RPMI8226 (cell line): ENCODE data around the gene STRAP.

Experiments
- DNase-seq: peaks from one replicate; pipeline ENCODE4 v3.0.0-alpha.2; 2015

Gene STRAP

GRCh38 chr12:15882118-15882971 is at the start of gene STRAP:
TSS of gene STRAP (plus strand) at chr12:15882387. CDS start at chr12:15882708, 321 bp downstream.
- peak; percentile 97 for DNase-seq

- no peak for DNase-seq
Observed at GRCh38 chr12:15834575-15834974, 47.6 kb upstream of the STRAP start.

- DNase-seq: no peak
Observed at GRCh38 chr12:15837141-15837790, 44.9 kb upstream of the STRAP start.

- no peak for DNase-seq
Observed at GRCh38 chr12:15839041-15839440, 43.1 kb upstream of the STRAP start.

- no peak for DNase-seq
Observed at GRCh38 chr12:15839682-15840081, 42.5 kb upstream of the STRAP start.

GRCh38 chr12:15842108-15842507 is 40.1 kb upstream of the STRAP start:
- DNase-seq: no peak

- no peak for DNase-seq
Observed at GRCh38 chr12:15846887-15847286, 35.3 kb upstream of the STRAP start.

- DNase-seq: no peak
Observed at GRCh38 chr12:15848606-15849005, 33.6 kb upstream of the STRAP start.

- no peak for DNase-seq
Observed at GRCh38 chr12:15851045-15851620, 31.1 kb upstream of the STRAP start.

- DNase-seq: no peak
Observed at GRCh38 chr12:15851919-15852318, 30.3 kb upstream of the STRAP start.

GRCh38 chr12:15852383-15852782 is 29.8 kb upstream of the STRAP start:
- DNase-seq: no peak

GRCh38 chr12:15853877-15854276 is 28.3 kb upstream of the STRAP start:
- no peak for DNase-seq

GRCh38 chr12:15854916-15855315 is 27.3 kb upstream of the STRAP start:
- no peak for DNase-seq

GRCh38 chr12:15855646-15856045 is 26.5 kb upstream of the STRAP start:
- no peak for DNase-seq

- DNase-seq: peak; percentile 70
Observed at GRCh38 chr12:15856097-15856982, 25.8 kb upstream of the STRAP start.

- DNase-seq: no peak
Observed at GRCh38 chr12:15858353-15858752, 23.8 kb upstream of the STRAP start.

GRCh38 chr12:15859116-15859515 is 23.1 kb upstream of the STRAP start:
- DNase-seq: no peak

- no peak for DNase-seq
Observed at GRCh38 chr12:15861404-15861803, 20.8 kb upstream of the STRAP start.

- no peak for DNase-seq
Observed at GRCh38 chr12:15862840-15863239, 19.3 kb upstream of the STRAP start.

- no peak for DNase-seq
Observed at GRCh38 chr12:15863372-15863771, 18.8 kb upstream of the STRAP start.

- peak; percentile 52 for DNase-seq
Observed at GRCh38 chr12:15863984-15864383, 18.2 kb upstream of the STRAP start.

GRCh38 chr12:15868186-15868585 is 14.0 kb upstream of the STRAP start:
- no peak for DNase-seq

- DNase-seq: no peak
Observed at GRCh38 chr12:15873556-15873955, 8.6 kb upstream of the STRAP start.
